ENCODE data around the gene IQGAP2. TPM values are rescaled to one million over a fixed set of nuclear protein-coding genes. Genes with fewer than 3 reads are reported as not detected.

IQGAP2 gene
- total and polyA plus RNA-seq, 9 of the 15 experiments (the other 6 are each of a cell fraction or from before 2014, with no cell fraction given), result 8.7 to 23.2 (median 17.4) TPM

DNA sequence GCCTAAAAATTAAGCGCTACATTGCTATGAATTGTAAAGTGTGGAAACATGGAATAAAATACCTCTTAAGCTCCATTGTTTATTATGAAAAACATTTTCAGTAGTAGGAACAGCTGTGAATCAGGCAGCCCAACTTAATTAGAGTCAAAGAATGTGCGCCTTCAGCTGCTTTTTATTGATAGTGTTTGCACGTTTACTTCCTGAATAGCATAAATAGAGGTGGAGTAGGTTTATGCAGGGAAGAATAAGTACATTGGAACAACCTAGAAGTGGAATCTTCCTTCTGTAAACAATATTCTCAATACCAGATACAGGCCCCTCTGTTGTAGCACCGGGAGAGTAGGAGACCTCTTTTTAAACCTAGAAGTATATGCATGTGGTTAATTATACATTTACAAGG is 79.9 kb downstream of the IQGAP2 start:
- H3K27ac ChIP-seq (ENCODE audit: extremely low read depth, low read depth, low read length), result no peak overlapping the region
- no peak overlapping the region for H3K4me3 ChIP-seq
- intact Hi-C loops (cut with micrococcal nuclease), result loop anchor here (5.0 kb wide), 1 partner anchor 59 kb away; no protein-coding TSS in a partner anchor
- no peaks in the 10 kb centered on the region for H4K20me1 ChIP-seq (replicated peaks; ENCODE audit: control insufficient read depth, insufficient read depth, low read length)
- ATAC-seq, result no peak
- ChIA-PET CTCF (ENCODE audit: low intra/inter-chr PET ratio) (no interaction called here), POLR2A (no interaction called here)
- BruUV-seq (replicated peaks), result no TSS peak
- H3K4me1 ChIP-seq (replicated peaks in 1 of 2; ENCODE audit: control insufficient read depth in 2 of 2, insufficient read depth in 2 of 2, low read length in 2 of 2), result peaks cover 12 to 30% of the 10 kb centered on the region in 2 experiments; a peak in 3 of 5 replicates
- no peaks in the 10 kb centered on the region; the same call in 2 of the 3 replicates for H3K36me3 ChIP-seq (ENCODE audit: control insufficient read depth, insufficient read depth, low read length)
- TF ChIP-seq ZNF707 (CRISPR knock-in tag; conservative IDR thresholded peaks at IDR 0.05), result no peak
- TF ChIP-seq CBFB (CRISPR knock-in tag; IDR thresholded peaks at IDR 0.05), result no peak
- no peak for TF ChIP-seq MTA2 (IDR thresholded peaks at IDR 0.05; ENCODE audit: low read depth)
- TF ChIP-seq IRF2 (CRISPR knock-in tag; IDR thresholded peaks at IDR 0.05), result no peak
- TF ChIP-seq, protein P1, sequence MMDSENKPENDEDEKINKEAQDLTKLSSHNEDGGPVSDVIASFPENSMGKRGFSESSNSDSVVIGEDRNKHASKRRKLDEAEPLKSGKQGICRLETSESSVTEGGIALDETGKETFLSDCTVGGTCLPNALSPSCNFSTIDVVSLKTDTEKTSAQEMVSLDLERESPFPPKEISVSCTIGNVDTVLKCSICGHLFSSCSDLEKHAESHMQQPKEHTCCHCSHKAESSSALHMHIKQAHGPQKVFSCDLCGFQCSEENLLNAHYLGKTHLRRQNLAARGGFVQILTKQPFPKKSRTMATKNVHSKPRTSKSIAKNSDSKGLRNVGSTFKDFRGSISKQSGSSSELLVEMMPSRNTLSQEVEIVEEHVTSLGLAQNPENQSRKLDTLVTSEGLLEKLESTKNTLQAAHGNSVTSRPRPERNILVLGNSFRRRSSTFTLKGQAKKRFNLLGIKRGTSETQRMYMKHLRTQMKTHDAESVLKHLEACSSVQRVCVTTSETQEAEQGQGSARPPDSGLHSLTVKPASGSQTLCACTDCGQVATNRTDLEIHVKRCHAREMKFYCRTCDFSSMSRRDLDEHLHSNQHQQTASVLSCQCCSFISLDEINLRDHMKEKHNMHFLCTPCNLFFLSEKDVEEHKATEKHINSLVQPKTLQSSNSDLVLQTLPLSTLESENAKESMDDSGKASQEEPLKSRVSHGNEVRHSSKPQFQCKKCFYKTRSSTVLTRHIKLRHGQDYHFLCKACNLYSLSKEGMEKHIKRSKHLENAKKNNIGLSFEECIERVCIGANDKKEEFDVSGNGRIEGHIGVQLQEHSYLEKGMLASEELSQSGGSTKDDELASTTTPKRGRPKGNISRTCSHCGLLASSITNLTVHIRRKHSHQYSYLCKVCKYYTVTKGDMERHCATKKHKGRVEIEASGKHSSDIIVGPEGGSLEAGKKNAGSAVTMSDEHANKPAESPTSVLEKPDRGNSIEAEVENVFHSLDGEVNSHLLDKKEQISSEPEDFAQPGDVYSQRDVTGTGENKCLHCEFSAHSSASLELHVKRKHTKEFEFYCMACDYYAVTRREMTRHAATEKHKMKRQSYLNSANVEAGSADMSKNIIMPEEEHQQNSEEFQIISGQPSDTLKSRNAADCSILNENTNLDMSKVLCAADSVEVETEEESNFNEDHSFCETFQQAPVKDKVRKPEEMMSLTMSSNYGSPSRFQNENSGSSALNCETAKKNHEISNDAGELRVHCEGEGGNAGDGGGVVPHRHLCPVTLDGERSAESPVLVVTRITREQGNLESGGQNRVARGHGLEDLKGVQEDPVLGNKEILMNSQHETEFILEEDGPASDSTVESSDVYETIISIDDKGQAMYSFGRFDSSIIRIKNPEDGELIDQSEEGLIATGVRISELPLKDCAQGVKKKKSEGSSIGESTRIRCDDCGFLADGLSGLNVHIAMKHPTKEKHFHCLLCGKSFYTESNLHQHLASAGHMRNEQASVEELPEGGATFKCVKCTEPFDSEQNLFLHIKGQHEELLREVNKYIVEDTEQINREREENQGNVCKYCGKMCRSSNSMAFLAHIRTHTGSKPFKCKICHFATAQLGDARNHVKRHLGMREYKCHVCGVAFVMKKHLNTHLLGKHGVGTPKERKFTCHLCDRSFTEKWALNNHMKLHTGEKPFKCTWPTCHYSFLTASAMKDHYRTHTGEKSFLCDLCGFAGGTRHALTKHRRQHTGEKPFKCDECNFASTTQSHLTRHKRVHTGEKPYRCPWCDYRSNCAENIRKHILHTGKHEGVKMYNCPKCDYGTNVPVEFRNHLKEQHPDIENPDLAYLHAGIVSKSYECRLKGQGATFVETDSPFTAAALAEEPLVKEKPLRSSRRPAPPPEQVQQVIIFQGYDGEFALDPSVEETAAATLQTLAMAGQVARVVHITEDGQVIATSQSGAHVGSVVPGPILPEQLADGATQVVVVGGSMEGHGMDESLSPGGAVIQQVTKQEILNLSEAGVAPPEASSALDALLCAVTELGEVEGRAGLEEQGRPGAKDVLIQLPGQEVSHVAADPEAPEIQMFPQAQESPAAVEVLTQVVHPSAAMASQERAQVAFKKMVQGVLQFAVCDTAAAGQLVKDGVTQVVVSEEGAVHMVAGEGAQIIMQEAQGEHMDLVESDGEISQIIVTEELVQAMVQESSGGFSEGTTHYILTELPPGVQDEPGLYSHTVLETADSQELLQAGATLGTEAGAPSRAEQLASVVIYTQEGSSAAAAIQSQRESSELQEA (IDR thresholded peaks at IDR 0.05; ENCODE audit: low read depth), result no peak
- no peak for TF ChIP-seq NFXL1 (CRISPR knock-in tag; IDR thresholded peaks at IDR 0.05)
- TF ChIP-seq SPI1 (IDR thresholded peaks at IDR 0.05; ENCODE audit: borderline replicate concordance, low read depth, low read length), result no peak
- TF ChIP-seq SRSF7 (optimal IDR thresholded peaks at IDR 0.05; ENCODE audit: low read depth, low read length), result no peak
- TF ChIP-seq, protein P2, sequence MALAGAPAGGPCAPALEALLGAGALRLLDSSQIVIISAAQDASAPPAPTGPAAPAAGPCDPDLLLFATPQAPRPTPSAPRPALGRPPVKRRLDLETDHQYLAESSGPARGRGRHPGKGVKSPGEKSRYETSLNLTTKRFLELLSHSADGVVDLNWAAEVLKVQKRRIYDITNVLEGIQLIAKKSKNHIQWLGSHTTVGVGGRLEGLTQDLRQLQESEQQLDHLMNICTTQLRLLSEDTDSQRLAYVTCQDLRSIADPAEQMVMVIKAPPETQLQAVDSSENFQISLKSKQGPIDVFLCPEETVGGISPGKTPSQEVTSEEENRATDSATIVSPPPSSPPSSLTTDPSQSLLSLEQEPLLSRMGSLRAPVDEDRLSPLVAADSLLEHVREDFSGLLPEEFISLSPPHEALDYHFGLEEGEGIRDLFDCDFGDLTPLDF (CRISPR knock-in tag; IDR thresholded peaks at IDR 0.05), result no peak
- no peak for TF ChIP-seq NONO (IDR thresholded peaks at IDR 0.05; ENCODE audit: low read depth in 2 of 2, low read length in 1 of 2)
- no peak for TF ChIP-seq ZNF717 (CRISPR knock-in tag; IDR thresholded peaks at IDR 0.05)
- TF ChIP-seq SMAD2 (IDR thresholded peaks at IDR 0.05; ENCODE audit: low read depth, low read length), result no peak
- no peaks in the 10 kb centered on the region for H3K27me3 ChIP-seq (ENCODE audit: control insufficient read depth in 2 of 2, insufficient read depth in 2 of 2, low read length in 2 of 2)
- no peak for DNase-seq (ENCODE audit: extremely low read depth in 1 of 4, low spot score in 3 of 4)
- no peak overlapping the region for H2AFZ ChIP-seq (ENCODE audit: low read depth, low read length)
- no peaks in the 10 kb centered on the region for H3K9me1 ChIP-seq (ENCODE audit: control insufficient read depth, insufficient read depth, low read length)
- H3K79me2 ChIP-seq (ENCODE audit: control insufficient read depth, insufficient read depth, low read length), result no peaks in the 10 kb centered on the region; the same call in 1 of the 3 replicates
- no peak for FAIRE-seq
- H3K4me2 ChIP-seq (ENCODE audit: insufficient read depth, low read length), result no peak overlapping the region
- H3K9me3 ChIP-seq (replicated peaks; ENCODE audit: control insufficient read depth, insufficient read depth, low read depth, low read length), result no peaks in the 10 kb centered on the region
- in situ Hi-C loops (cut with MboI), result no loop called here
- no peak overlapping the region for H3K9ac ChIP-seq (ENCODE audit: insufficient read depth in 1 of 2, low read depth in 2 of 2, low read length in 2 of 2)
- WGBS (ENCODE audit: insufficient coverage, low coverage, missing lambda C conversion rate), result 47% methylated on average over 4 of the region's 4 CpGs
